HepG2 (cell line): ENCODE measurements around the gene TP53I3. TPM values are rescaled to one million over a fixed set of nuclear protein-coding genes. Genes with fewer than 3 reads are reported as not detected.

Experiments
- ARID2 ChIP-seq: sonication (generic); formaldehyde crosslinking; IDR thresholded peaks from 2 replicates; pipeline ENCODE4 v1.8.1; 2022; ENCODE audit warnings: mild to moderate bottlenecking, missing genetic modification reagents, borderline replicate concordance
- DNMT3B ChIP-seq: conservative IDR thresholded peaks from 2 replicates; pipeline ENCODE4 v1.6.1; 2016; ENCODE audit warnings: missing biosample characterization, control low read depth
- ELF4 ChIP-seq: sonication (generic); formaldehyde crosslinking; IDR thresholded peaks from 2 replicates; pipeline ENCODE4 v1.5.0; 2020; ENCODE audit warnings: missing genetic modification reagents, mild to moderate bottlenecking, moderate library complexity, borderline replicate concordance
- FOXO4 ChIP-seq: sonication (generic); formaldehyde crosslinking; conservative IDR thresholded peaks from 2 replicates; pipeline ENCODE4 v1.8.1; 2023; ENCODE audit warnings: missing genetic modification reagents
- FOXP1 ChIP-seq, 2 experiments: fragments of 450-650 bp in 1 of 2; IDR thresholded peaks; 2 replicates each; pipeline ENCODE4 v1.6.1; 2017 to 2018; ENCODE audit warnings: antibody characterized with exemption in 1 of 2
- GZF1 ChIP-seq: sonication (generic); formaldehyde crosslinking; IDR thresholded peaks from 2 replicates; pipeline ENCODE4 v1.5.1; 2020; ENCODE audit warnings: mild to moderate bottlenecking, missing genetic modification reagents
- HOXA3 ChIP-seq: sonication (generic); formaldehyde crosslinking; IDR thresholded peaks from 2 replicates; pipeline ENCODE4 v1.5.0; 2020; ENCODE audit warnings: missing genetic modification reagents
- IKZF1 ChIP-seq: fragments of 450-650 bp; IDR thresholded peaks from 2 replicates; pipeline ENCODE4 v1.7.1; 2016
- ISL2 ChIP-seq: sonication (generic); formaldehyde crosslinking; IDR thresholded peaks from 2 replicates; pipeline ENCODE4 v1.5.0; 2020; ENCODE audit warnings: missing genetic modification reagents
- MAFK ChIP-seq, 2 experiments: IDR thresholded peaks in 1 of 2; conservative IDR thresholded peaks in 1 of 2; 2 replicates each; pipeline ENCODE4 v1.6.1; 2011; ENCODE audit warnings: improper control_type of control experiment in 2 of 2, low read length in 2 of 2
- MAX ChIP-seq: IDR thresholded peaks from 2 replicates; pipeline ENCODE4 v1.6.1; 2012; ENCODE audit warnings: inconsistent platforms
- NBN ChIP-seq: fragments of 450-650 bp; conservative IDR thresholded peaks from 2 replicates; pipeline ENCODE4 v1.6.1; 2017
- NFATC3 ChIP-seq: sonication (generic); formaldehyde crosslinking; IDR thresholded peaks from 2 replicates; pipeline ENCODE4 v1.5.1; 2020; ENCODE audit warnings: mild to moderate bottlenecking, missing genetic modification reagents
- PAF1 ChIP-seq: IDR thresholded peaks from 2 replicates; pipeline ENCODE4 v1.6.1; 2016; ENCODE audit warnings: missing genetic modification reagents, missing compliant biosample characterization
- PPARG ChIP-seq: conservative IDR thresholded peaks from 2 replicates; pipeline ENCODE4 v1.6.1; 2016; ENCODE audit warnings: missing biosample characterization, missing genetic modification reagents
- SAFB2 ChIP-seq: sonication (generic); formaldehyde crosslinking; IDR thresholded peaks from 2 replicates; pipeline ENCODE4 v1.5.1; 2020; ENCODE audit warnings: missing genetic modification reagents, low read depth, mild to moderate bottlenecking, borderline replicate concordance
- SP140L ChIP-seq: sonication (generic); formaldehyde crosslinking; IDR thresholded peaks from 2 replicates; pipeline ENCODE4 v1.4.0; 2020; ENCODE audit warnings: missing genetic modification reagents, borderline replicate concordance
- ZBTB10 ChIP-seq: sonication (generic); formaldehyde crosslinking; IDR thresholded peaks from 2 replicates; pipeline ENCODE4 v1.4.0; 2020; ENCODE audit warnings: missing genetic modification reagents, borderline replicate concordance
- ZNF138 ChIP-seq: sonication (generic); formaldehyde crosslinking; IDR thresholded peaks from 2 replicates; pipeline ENCODE4 v1.5.0; 2020; ENCODE audit warnings: mild to moderate bottlenecking, low read depth, missing genetic modification reagents
- ZNF253 ChIP-seq: sonication (generic); formaldehyde crosslinking; IDR thresholded peaks from 2 replicates; pipeline ENCODE4 v1.8.0; 2022; ENCODE audit warnings: mild to moderate bottlenecking, missing genetic modification reagents, borderline replicate concordance
- ZNF276 ChIP-seq: sonication (generic); formaldehyde crosslinking; IDR thresholded peaks from 2 replicates; pipeline ENCODE4 v1.4.0; 2020; ENCODE audit warnings: mild to moderate bottlenecking, low read depth, missing genetic modification reagents
- ZNF34 ChIP-seq: sonication (generic); formaldehyde crosslinking; IDR thresholded peaks from 2 replicates; pipeline ENCODE4 v1.4.0; 2020; ENCODE audit warnings: mild to moderate bottlenecking, missing genetic modification reagents, borderline replicate concordance
- ZNF572 ChIP-seq: sonication (generic); formaldehyde crosslinking; IDR thresholded peaks from 2 replicates; pipeline ENCODE4 v1.5.1; 2020; ENCODE audit warnings: mild to moderate bottlenecking, missing genetic modification reagents
- ZNF777 ChIP-seq: sonication (generic); formaldehyde crosslinking; IDR thresholded peaks from 2 replicates; pipeline ENCODE4 v1.4.0; 2020; ENCODE audit warnings: missing genetic modification reagents
- polyA plus RNA-seq, 8 experiments: library from polyadenylated mRNA; depleted of rRNA in 3 of 8; stranded (reverse) in 7 of 8; unstranded in 1 of 8; fragments of >200 nt; fragmentation: Illumina TruSeq in 4 of 8; extraction: Trizol in 4 of 8; gene quantifications; 2 replicates each; pipeline versions ENCODE4 v1.2.1 to v1.2.3, GENCODE V29; 2011 to 2016; ENCODE audit warnings: low read depth in 4 of 8, missing spikeins in 1 of 8, mixed read lengths in 1 of 8; ENCODE audit not compliant: insufficient read depth in 1 of 8
- total RNA-seq, 5 experiments: library from RNA; depleted of rRNA; stranded (reverse); fragments of >200 nt; fragmentation: Illumina TruSeq; extraction: Trizol; gene quantifications; 2 replicates each; pipeline ENCODE4 v1.2.3, GENCODE V29; 2016; ENCODE audit warnings: low read depth in 1 of 5

Gene TP53I3
- total and polyA plus RNA-seq, 2 of the 13 experiments (the other 11 are each of a cell fraction or from before 2014, with no cell fraction given) = 25.0 to 44.1 TPM

- TF ChIP-seq FOXP1 (IDR thresholded peaks at IDR 0.05) = no peak
- peak; percentile 73 for TF ChIP-seq FOXP1 (CRISPR knock-in tag; IDR thresholded peaks at IDR 0.05)
- TF ChIP-seq ZNF253 (CRISPR knock-in tag) = peak; percentile 92; the same call in 1 of the 2 replicates
- peak; percentile 96; the same call in 1 of the 2 replicates for TF ChIP-seq ZNF34 (CRISPR knock-in tag)
- TF ChIP-seq NFATC3 (CRISPR knock-in tag) = peak; percentile 89
- TF ChIP-seq ELF4 (CRISPR knock-in tag) = peak; percentile 99
- TF ChIP-seq MAX = peak; percentile 95
- peak; percentile 56; the same call in 1 of the 2 replicates for TF ChIP-seq ZNF276
- TF ChIP-seq HOXA3 (CRISPR knock-in tag) = peak; percentile 99
- TF ChIP-seq SAFB2 (CRISPR knock-in tag) = peak; percentile 90
- TF ChIP-seq FOXO4 = no peak
- TF ChIP-seq IKZF1 = no peak
- TF ChIP-seq ISL2 = peak; percentile 93
- peak; percentile 64 to 73 for TF ChIP-seq MAFK (conservative IDR thresholded peaks at IDR 0.05 in 1 of 2, IDR thresholded peaks at IDR 0.05 in 1 of 2; ENCODE audit: low read length in 2 of 2)
- TF ChIP-seq ZNF138 (CRISPR knock-in tag) = no peak
- TF ChIP-seq NBN = no peak
- TF ChIP-seq ARID2 (CRISPR knock-in tag) = no peak; the same call in 1 of the 2 replicates
- TF ChIP-seq DNMT3B (CRISPR knock-in tag) = peak; percentile 96
- TF ChIP-seq SP140L (CRISPR knock-in tag) = peak; percentile 89; the same call in 1 of the 2 replicates
- no peak for TF ChIP-seq GZF1 (CRISPR knock-in tag)
- TF ChIP-seq ZNF572 = no peak
- TF ChIP-seq ZBTB10 (CRISPR knock-in tag) = no peak; the same call in 1 of the 2 replicates
- peak; percentile 42; the same call in 1 of the 2 replicates for TF ChIP-seq ZNF777 (CRISPR knock-in tag)
- TF ChIP-seq PPARG (CRISPR knock-in tag) = peak; percentile 85
- TF ChIP-seq PAF1 (CRISPR knock-in tag) = no peak; the same call in 1 of the 2 replicates
These were observed 8.5 kb downstream of the TP53I3 start, which contains the start of gene SF3B6 (continued) for GRCh38 chr2:24075915-24076848.
